K562 (cell line): Measurements from ENCODE around the gene PTP4A2. TPM values are rescaled to one million over a fixed set of nuclear protein-coding genes. Genes with fewer than 3 reads are reported as not detected.

Source experiments
- CCAR2 ChIP-seq: fragments of 200-400 bp; formaldehyde crosslinking; IDR thresholded peaks from 2 replicates; pipeline ENCODE4 v1.6.1; 2017; ENCODE audit warnings: mild to moderate bottlenecking, low read depth, low read length
- E2F4 ChIP-seq: sonication (generic); formaldehyde crosslinking; IDR thresholded peaks from 2 replicates; pipeline ENCODE4 v1.8.0; 2022; ENCODE audit warnings: mild to moderate bottlenecking, low read depth, missing genetic modification reagents
- ETV5 ChIP-seq: sonication (generic); formaldehyde crosslinking; IDR thresholded peaks from 2 replicates; pipeline ENCODE4 v1.4.0; 2020; ENCODE audit warnings: low read depth, mild to moderate bottlenecking, missing genetic modification reagents
- FOSL1 ChIP-seq: fragments of 200-800 bp; sonication (Bioruptor generic); conservative IDR thresholded peaks from 2 replicates; pipeline ENCODE4 v1.6.1; 2016; ENCODE audit warnings: missing genetic modification characterization, missing compliant biosample characterization
- GMEB1 ChIP-seq: fragments of 250-450 bp; sonication (Bioruptor Pico); IDR thresholded peaks from 2 replicates; pipeline ENCODE4 v1.4.0; 2020; ENCODE audit warnings: mild to moderate bottlenecking
- LARP7 ChIP-seq: fragments of 450-650 bp; IDR thresholded peaks from 2 replicates; pipeline ENCODE4 v1.6.1; 2016
- PCBP1 ChIP-seq: fragments of 200-400 bp; formaldehyde crosslinking; IDR thresholded peaks from 2 replicates; pipeline ENCODE4 v1.6.1; 2018; ENCODE audit warnings: mild to moderate bottlenecking, low read depth, low read length; ENCODE audit not compliant: poor library complexity, severe bottlenecking
- POLR2H ChIP-seq: IDR thresholded peaks from 2 replicates; pipeline ENCODE4 v1.6.1; 2016; ENCODE audit warnings: missing genetic modification characterization, low read depth, mild to moderate bottlenecking, control low read depth, missing compliant biosample characterization, moderate library complexity
- PYGO2 ChIP-seq: fragments of 450-650 bp; IDR thresholded peaks from 2 replicates; pipeline ENCODE4 v1.6.1; 2016; ENCODE audit warnings: mild to moderate bottlenecking, missing genetic modification characterization, moderate library complexity, missing compliant biosample characterization
- ZNF407 ChIP-seq: fragments of 450-650 bp; IDR thresholded peaks from 2 replicates; pipeline ENCODE4 v1.6.1; 2016; ENCODE audit warnings: low read depth
- polyA plus RNA-seq, 8 experiments: library from polyadenylated mRNA; depleted of rRNA in 4 of 8; stranded (reverse) in 5 of 8; unstranded in 3 of 8; fragments of >200 nt; fragmentation: Nextera tagmentation in 2 of 8; fragmentation: Illumina TruSeq in 1 of 8; extraction: Ambion mirVana in 2 of 8; extraction: Trizol in 1 of 8; gene quantifications; 2 replicates each; pipeline versions ENCODE4 v1.2.1 to v1.2.3, GENCODE V29; 2011 to 2014; ENCODE audit warnings: inconsistent platforms in 1 of 8, missing spikeins in 1 of 8
- total RNA-seq, 7 experiments: library from RNA; depleted of rRNA in 6 of 7; stranded (reverse); fragments of >200 nt in 6 of 7; fragmentation: Illumina TruSeq in 2 of 7; extraction: Trizol in 2 of 7; gene quantifications; 2 replicates each; pipeline versions ENCODE4 v1.2.1 to v1.2.3, GENCODE V29; 2011 to 2021; ENCODE audit warnings: low replicate concordance in 1 of 7
- TF ChIP-seq, protein P1 (sequence below): fragments of 200-800 bp; sonication (Bioruptor generic); IDR thresholded peaks from 2 replicates; pipeline ENCODE4 v1.6.1; 2017; ENCODE audit warnings: missing genetic modification characterization, missing compliant biosample characterization
- TF ChIP-seq, protein P2 (sequence below): IDR thresholded peaks from 2 replicates; pipeline ENCODE4 v1.6.1; 2016; ENCODE audit warnings: missing genetic modification characterization, missing compliant biosample characterization

PTP4A2 gene
- total and polyA plus RNA-seq, 9 of the 15 experiments (the other 6 are each of a cell fraction or from before 2014, with no cell fraction given): 197 to 870 (median 480) TPM

DNA sequence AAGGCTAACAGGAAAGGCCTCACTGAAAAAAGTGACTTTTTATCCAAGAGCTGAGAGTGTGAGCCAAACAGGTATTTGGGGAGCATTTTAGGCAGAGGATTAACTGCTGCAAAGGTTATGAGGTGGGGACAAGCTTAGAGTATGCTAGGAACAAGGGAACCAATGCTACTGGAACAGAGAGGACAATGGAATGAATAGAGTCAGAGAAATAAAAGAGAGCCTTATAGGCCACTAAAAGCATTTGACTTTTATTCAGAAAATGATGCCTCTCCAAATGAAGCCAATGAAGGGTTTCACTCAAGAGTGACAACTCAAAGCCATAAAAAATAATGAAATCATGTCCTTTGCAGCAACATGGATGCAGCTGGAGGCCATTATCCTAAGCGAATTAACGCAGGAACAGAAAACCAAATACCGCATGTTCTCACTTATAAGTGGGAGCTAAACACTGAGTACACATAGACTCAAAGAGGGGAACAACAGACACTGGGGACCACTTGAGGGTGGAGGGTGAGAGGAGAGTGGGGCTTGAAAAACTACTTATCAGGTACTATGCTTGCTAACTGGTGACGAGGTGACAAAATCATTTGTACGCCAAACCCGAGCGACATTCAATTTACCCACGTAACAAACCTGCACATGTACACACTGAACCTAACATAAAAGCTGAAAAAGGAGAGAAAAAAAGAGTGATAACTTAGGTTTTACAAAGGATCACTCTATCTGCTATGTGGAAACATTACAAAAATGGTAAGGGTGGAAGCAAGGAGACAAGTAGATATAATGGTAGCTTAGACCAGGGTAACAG is 11.1 kb downstream of the PTP4A2 start (continued):
- TF ChIP-seq CCAR2: no peak
- TF ChIP-seq GMEB1: no peak
- TF ChIP-seq FOSL1 (tag): 0 out of 2 replicates have a peak, but pooled peaks have one; percentile 10
- no peak for TF ChIP-seq E2F4 (CRISPR knock-in tag)
- TF ChIP-seq PYGO2 (tag): no peak
- TF ChIP-seq POLR2H: no peak
- TF ChIP-seq LARP7: peak; percentile 67; the same call in 1 of the 2 replicates
- TF ChIP-seq, protein P1, sequence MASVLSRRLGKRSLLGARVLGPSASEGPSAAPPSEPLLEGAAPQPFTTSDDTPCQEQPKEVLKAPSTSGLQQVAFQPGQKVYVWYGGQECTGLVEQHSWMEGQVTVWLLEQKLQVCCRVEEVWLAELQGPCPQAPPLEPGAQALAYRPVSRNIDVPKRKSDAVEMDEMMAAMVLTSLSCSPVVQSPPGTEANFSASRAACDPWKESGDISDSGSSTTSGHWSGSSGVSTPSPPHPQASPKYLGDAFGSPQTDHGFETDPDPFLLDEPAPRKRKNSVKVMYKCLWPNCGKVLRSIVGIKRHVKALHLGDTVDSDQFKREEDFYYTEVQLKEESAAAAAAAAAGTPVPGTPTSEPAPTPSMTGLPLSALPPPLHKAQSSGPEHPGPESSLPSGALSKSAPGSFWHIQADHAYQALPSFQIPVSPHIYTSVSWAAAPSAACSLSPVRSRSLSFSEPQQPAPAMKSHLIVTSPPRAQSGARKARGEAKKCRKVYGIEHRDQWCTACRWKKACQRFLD (CRISPR knock-in tag): no peak
- no peak for TF ChIP-seq ETV5 (CRISPR knock-in tag)
- no peak for TF ChIP-seq ZNF407
- TF ChIP-seq PCBP1: no peak
- TF ChIP-seq, protein P2, sequence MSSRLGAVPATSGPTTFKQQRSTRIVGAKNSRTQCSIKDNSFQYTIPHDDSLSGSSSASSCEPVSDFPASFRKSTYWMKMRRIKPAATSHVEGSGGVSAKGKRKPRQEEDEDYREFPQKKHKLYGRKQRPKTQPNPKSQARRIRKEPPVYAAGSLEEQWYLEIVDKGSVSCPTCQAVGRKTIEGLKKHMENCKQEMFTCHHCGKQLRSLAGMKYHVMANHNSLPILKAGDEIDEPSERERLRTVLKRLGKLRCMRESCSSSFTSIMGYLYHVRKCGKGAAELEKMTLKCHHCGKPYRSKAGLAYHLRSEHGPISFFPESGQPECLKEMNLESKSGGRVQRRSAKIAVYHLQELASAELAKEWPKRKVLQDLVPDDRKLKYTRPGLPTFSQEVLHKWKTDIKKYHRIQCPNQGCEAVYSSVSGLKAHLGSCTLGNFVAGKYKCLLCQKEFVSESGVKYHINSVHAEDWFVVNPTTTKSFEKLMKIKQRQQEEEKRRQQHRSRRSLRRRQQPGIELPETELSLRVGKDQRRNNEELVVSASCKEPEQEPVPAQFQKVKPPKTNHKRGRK: no peak
